Central memory CD4-positive, alpha-beta T cell (primary cell): ENCODE results near the gene CYP27C1.

Experiments
- DNase-seq: peaks from one replicate; pipeline ENCODE4 v3.0.0; 2022

CYP27C1 gene

GRCh38 chr2:127193164-127193966 is 26.7 kb downstream of the CYP27C1 start:
- DNase-seq = no peak

GRCh38 chr2:127191331-127192219 is 28.5 kb downstream of the CYP27C1 start:
- DNase-seq = no peak

GRCh38 chr2:127188797-127189196 is 31.3 kb downstream of the CYP27C1 start:
- DNase-seq = no peak

- no peak for DNase-seq
Measured at GRCh38 chr2:127187831-127188230, 32.3 kb downstream of the CYP27C1 start.

- DNase-seq = no peak
Measured at GRCh38 chr2:127187081-127187775, 32.9 kb downstream of the CYP27C1 start.

- no peak for DNase-seq
Measured at GRCh38 chr2:127185705-127186104, 34.4 kb downstream of the CYP27C1 start.

GRCh38 chr2:127185093-127185492 is 35.0 kb downstream of the CYP27C1 start:
- no peak for DNase-seq

- no peak for DNase-seq
Measured at GRCh38 chr2:127183771-127184170, 36.3 kb downstream of the CYP27C1 start.

- DNase-seq = no peak
Measured at GRCh38 chr2:127182626-127183458, 37.3 kb downstream of the CYP27C1 start.

- no peak for DNase-seq
Measured at GRCh38 chr2:127181851-127182250, 38.2 kb downstream of the CYP27C1 start.

- no peak for DNase-seq
Measured at GRCh38 chr2:127179766-127180165, 40.3 kb downstream of the CYP27C1 start.

- no peak for DNase-seq
Measured at GRCh38 chr2:127177617-127178263, 42.4 kb downstream of the CYP27C1 start.

GRCh38 chr2:127176371-127177311 is 43.5 kb downstream of the CYP27C1 start:
- no peak for DNase-seq

GRCh38 chr2:127175751-127176354 is 44.2 kb downstream of the CYP27C1 start:
- DNase-seq = no peak

GRCh38 chr2:127175041-127175721 is 44.9 kb downstream of the CYP27C1 start:
- no peak for DNase-seq

GRCh38 chr2:127174640-127175039 is 45.5 kb downstream of the CYP27C1 start:
- DNase-seq = no peak

GRCh38 chr2:127174136-127174535 is 46.0 kb downstream of the CYP27C1 start:
- no peak for DNase-seq

GRCh38 chr2:127173057-127173456 is 47.0 kb downstream of the CYP27C1 start:
- DNase-seq = no peak

GRCh38 chr2:127172306-127172705 is 47.8 kb downstream of the CYP27C1 start:
- DNase-seq = no peak
